NCI-H748 (cell line): ENCODE measurements around the gene MORN1.
"Not testable (repeated sequence)": the region's sequence is repeated elsewhere in the genome, so short reads cannot be mapped to it uniquely, and the experiment has no call there.

Experiments
- DNase-seq: peaks from one replicate; lab custom pipeline; 2025; ENCODE audit not compliant: unreplicated experiment; lab: John Stamatoyannopoulos, UW

The MORN1 gene

GRCh38 chr1:2391041-2391930 is at the start of gene MORN1, which contains the start of gene RER1:
TSS of gene MORN1 (minus strand) at chr1:2391554. CDS start at chr1:2391533, 21 bp downstream.
TSS of gene RER1 (plus strand) at chr1:2391841. CDS start at chr1:2395791, 3,950 bp downstream.
- DNase-seq = peak; percentile 97

- not testable (repeated sequence) for DNase-seq
Observed at GRCh38 chr1:2440346-2440745, 49.0 kb upstream of the MORN1 start.

GRCh38 chr1:2439369-2439768 is 48.0 kb upstream of the MORN1 start:
- DNase-seq = no peak

GRCh38 chr1:2438641-2439040 is 47.3 kb upstream of the MORN1 start:
- no peak for DNase-seq

- DNase-seq = no peak
Observed at GRCh38 chr1:2438038-2438437, 46.7 kb upstream of the MORN1 start.

- DNase-seq = no peak
Observed at GRCh38 chr1:2437617-2438016, 46.3 kb upstream of the MORN1 start.

GRCh38 chr1:2436876-2437275 is 45.5 kb upstream of the MORN1 start:
- no peak for DNase-seq

- no peak for DNase-seq
Observed at GRCh38 chr1:2435746-2436355, 44.5 kb upstream of the MORN1 start.

- DNase-seq = no peak
Observed at GRCh38 chr1:2435091-2435490, 43.7 kb upstream of the MORN1 start.

GRCh38 chr1:2433936-2434655 is 42.7 kb upstream of the MORN1 start:
- no peak for DNase-seq

GRCh38 chr1:2433196-2433595 is 41.8 kb upstream of the MORN1 start:
- DNase-seq = no peak

- DNase-seq = no peak
Observed at GRCh38 chr1:2432441-2432844, 41.1 kb upstream of the MORN1 start.

- DNase-seq = no peak
Observed at GRCh38 chr1:2431518-2431917, 40.2 kb upstream of the MORN1 start.

- no peak for DNase-seq
Observed at GRCh38 chr1:2431103-2431502, 39.7 kb upstream of the MORN1 start.

GRCh38 chr1:2430592-2430973 is 39.2 kb upstream of the MORN1 start:
- DNase-seq = no peak

- no peak for DNase-seq
Observed at GRCh38 chr1:2429780-2430591, 38.6 kb upstream of the MORN1 start.

- DNase-seq = no peak
Observed at GRCh38 chr1:2428490-2428889, 37.1 kb upstream of the MORN1 start.

GRCh38 chr1:2427976-2428375 is 36.6 kb upstream of the MORN1 start:
- DNase-seq = no peak

- no peak for DNase-seq
Observed at GRCh38 chr1:2427051-2427450, 35.7 kb upstream of the MORN1 start.

GRCh38 chr1:2426540-2426939 is 35.2 kb upstream of the MORN1 start:
- DNase-seq = no peak

GRCh38 chr1:2425892-2426291 is 34.5 kb upstream of the MORN1 start:
- DNase-seq = no peak
